ENCODE measurements around the gene SHQ1. TPM values are rescaled to one million over a fixed set of nuclear protein-coding genes. Genes with fewer than 3 reads are reported as not detected.

Gene SHQ1
- total and polyA plus RNA-seq, 2 donors (not counting 3 experiments of a cell fraction or from before 2014, with no cell fraction given), result 7.3 to 20.6 TPM

DNA sequence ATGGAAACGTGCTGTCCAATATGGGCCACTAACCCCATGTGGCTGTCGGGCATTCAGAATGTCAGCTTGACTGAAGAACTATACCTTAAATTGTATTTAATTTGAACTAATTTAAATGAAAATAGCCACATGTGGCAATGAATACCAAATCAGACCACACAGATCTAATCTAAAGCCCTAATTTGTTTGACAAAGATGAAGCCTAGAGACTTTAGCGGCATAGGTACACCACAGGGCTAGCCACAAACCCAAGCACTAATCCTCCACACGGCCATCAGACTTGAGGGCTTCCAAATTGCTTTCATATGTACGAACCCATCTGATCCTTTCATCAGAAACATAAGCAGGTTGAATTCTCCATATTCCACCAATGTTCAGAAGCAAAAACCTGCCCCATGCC is 81.4 kb downstream of the SHQ1 start:
- FAIRE-seq (no peak), DNase-seq (ENCODE audit: low read depth, low spot score) (no peak)
- no peak overlapping the region for H3K4me3 ChIP-seq (replicated peaks in 1 of 3; ENCODE audit: insufficient read depth in 1 of 3, low read depth in 1 of 3, low read length in 3 of 3)
- H4K20me1 ChIP-seq (replicated peaks; ENCODE audit: control insufficient read depth, extremely low read depth, insufficient read depth, low read length), result no peaks in the 10 kb centered on the region
- H3K36me3 ChIP-seq (ENCODE audit: control insufficient read depth in 2 of 2, extremely low read depth in 1 of 2, insufficient read depth in 2 of 2, low read length in 2 of 2), result no peaks in the 10 kb centered on the region
- dilution Hi-C loops (cut with MboI; ENCODE audit: extremely low pct_ligation_motif_present, low sequenced_read_pairs) (no loop called here), intact Hi-C loops (cut with micrococcal nuclease) (no loop called here)
- H3K27ac ChIP-seq (ENCODE audit: insufficient read depth, low read depth, low read length), result no peak overlapping the region
- no peaks in the 10 kb centered on the region for H3K4me1 ChIP-seq (ENCODE audit: control insufficient read depth, extremely low read depth, insufficient read depth, low read length)
- no TSS peak for BruUV-seq (replicated peaks)
- POLR2A ChIA-PET, result no interaction called here
- no peaks in the 10 kb centered on the region for H3K27me3 ChIP-seq (ENCODE audit: control insufficient read depth in 2 of 2, insufficient read depth in 2 of 2, low read length in 2 of 2)
- H3K9me1 ChIP-seq (replicated peaks; ENCODE audit: control insufficient read depth, extremely low read depth, insufficient read depth, low read length), result no peaks in the 10 kb centered on the region
- H3K9me3 ChIP-seq (replicated peaks; ENCODE audit: control insufficient read depth, insufficient read depth, low read length), result no peaks in the 10 kb centered on the region
- no peak overlapping the region for H3K4me2 ChIP-seq (ENCODE audit: insufficient read depth, low read length)
- no peaks in the 10 kb centered on the region for H3K79me2 ChIP-seq (ENCODE audit: control insufficient read depth, insufficient read depth, low read length)
- H3K9ac ChIP-seq (replicated peaks; ENCODE audit: extremely low read depth, insufficient read depth, low read length), result no peak overlapping the region
- TF ChIP-seq JUN (IDR thresholded peaks at IDR 0.05; ENCODE audit: borderline replicate concordance, insufficient read depth, insufficient read length, low read depth) (no peak), MAX (IDR thresholded peaks at IDR 0.05; ENCODE audit: insufficient read depth, insufficient read length) (no peak), EZH2 (IDR thresholded peaks at IDR 0.05; ENCODE audit: borderline replicate concordance, low read depth, low read length, severe bottlenecking) (no peak), POLR2AphosphoS5 (IDR thresholded peaks at IDR 0.05; ENCODE audit: insufficient read depth, low read depth, low read length) (no peak), CTCF (IDR thresholded peaks at IDR 0.05; ENCODE audit: extremely low read depth in 1 of 2, insufficient read depth in 1 of 2, low read depth in 1 of 2, low read length in 2 of 2) (no peak), POLR2A (IDR thresholded peaks at IDR 0.05; ENCODE audit: low read depth, low read length) (no peak), FOS (IDR thresholded peaks at IDR 0.05; ENCODE audit: borderline replicate concordance, insufficient read depth, low read length) (no peak), MYC (IDR thresholded peaks at IDR 0.05; ENCODE audit: low read depth, low read length) (no peak), GATA2 (IDR thresholded peaks at IDR 0.05; ENCODE audit: insufficient read depth, insufficient read length, low read depth, low read length) (no peak)
- CTCF ChIA-PET, result interaction anchor here (1.7 kb wide), 1 partner anchor 54 kb away, joined by 3 read pairs; no protein-coding TSS in a partner anchor
- no peak overlapping the region for H2AFZ ChIP-seq (ENCODE audit: low read depth, low read length)

Measured in endothelial cell of umbilical vein (primary cell).